ENCODE data around the gene DKK3.

DKK3 gene

GRCh38 chr11:11992257-11993212 is 15.9 kb downstream of the DKK3 start:
- TF ChIP-seq CTCF (conservative IDR thresholded peaks at IDR 0.05; ENCODE audit: low read depth, low read length), result no peak
- DNase-seq (ENCODE audit: low read depth), result no peak
- H3K4me3 ChIP-seq (ENCODE audit: low read depth, low read length), result no peak overlapping the region

GRCh38 chr11:11989774-11990744 is 18.4 kb downstream of the DKK3 start:
- no peak overlapping the region for H3K4me3 ChIP-seq (ENCODE audit: low read depth, low read length)
- DNase-seq (ENCODE audit: low read depth), result no peak
- no peak for TF ChIP-seq CTCF (conservative IDR thresholded peaks at IDR 0.05; ENCODE audit: low read depth, low read length)

DNA sequence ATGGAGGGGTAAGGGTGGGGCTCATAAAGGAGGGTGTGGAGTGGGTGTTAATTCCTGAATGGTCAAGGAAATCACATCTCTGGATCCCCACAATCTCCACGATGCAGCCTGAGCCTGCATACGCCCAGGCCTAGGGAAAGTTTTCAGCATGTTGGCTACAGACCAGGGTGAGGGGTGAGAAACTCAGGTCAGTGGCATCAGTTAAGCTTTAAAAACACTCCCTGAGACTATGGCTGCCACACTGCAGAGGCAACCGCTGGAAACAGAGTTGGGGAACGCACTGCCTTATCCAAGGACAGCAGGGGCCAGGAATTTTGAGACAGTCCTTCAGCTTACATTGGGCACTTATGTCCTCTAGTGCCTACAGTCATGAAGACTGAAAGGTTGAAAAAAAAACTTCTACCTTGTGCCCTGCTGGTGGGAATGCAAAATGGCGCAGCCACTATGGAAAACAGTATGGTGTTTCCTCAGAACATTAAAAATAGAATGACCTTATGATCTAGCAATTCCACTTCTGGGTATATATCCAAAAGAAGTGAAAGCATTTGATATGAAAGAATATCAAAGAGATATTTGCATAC is 19.7 kb downstream of the DKK3 start:
- no peak overlapping the region for H3K4me3 ChIP-seq (ENCODE audit: low read depth, low read length)
- no peak for DNase-seq (ENCODE audit: low read depth)
- TF ChIP-seq CTCF (conservative IDR thresholded peaks at IDR 0.05; ENCODE audit: low read depth, low read length), result peak; percentile 35

DNA sequence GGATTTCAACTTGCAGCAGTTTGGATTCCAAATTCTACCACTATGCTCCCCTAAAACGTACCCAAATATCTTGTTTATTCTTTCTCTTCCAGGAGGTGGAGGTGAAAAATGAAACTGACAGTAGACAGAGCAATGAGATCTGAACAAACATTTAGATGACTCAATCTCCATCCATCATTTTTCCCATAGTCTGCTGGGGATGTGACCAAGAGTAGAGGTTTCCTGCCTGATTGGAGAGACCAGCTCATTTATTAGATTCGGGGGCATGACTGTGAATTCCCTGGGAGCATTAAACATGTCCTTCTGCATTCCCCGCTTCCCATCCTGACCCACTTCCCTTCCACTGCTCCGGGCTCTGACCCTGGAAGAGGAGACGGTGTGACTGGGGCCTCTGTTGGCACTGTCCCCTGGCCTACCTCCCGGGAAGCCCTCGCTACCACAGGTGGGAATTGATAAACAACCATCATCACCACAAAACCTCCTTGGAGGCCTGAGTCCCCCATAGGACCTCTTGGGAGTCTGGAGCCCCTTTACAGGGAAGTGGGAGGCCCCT is 20.3 kb downstream of the DKK3 start:
- peak; percentile 71 for DNase-seq (ENCODE audit: low read depth)
- H3K4me3 ChIP-seq (ENCODE audit: low read depth, low read length), result no peak overlapping the region
- TF ChIP-seq CTCF (conservative IDR thresholded peaks at IDR 0.05; ENCODE audit: low read depth, low read length), result no peak

DNA sequence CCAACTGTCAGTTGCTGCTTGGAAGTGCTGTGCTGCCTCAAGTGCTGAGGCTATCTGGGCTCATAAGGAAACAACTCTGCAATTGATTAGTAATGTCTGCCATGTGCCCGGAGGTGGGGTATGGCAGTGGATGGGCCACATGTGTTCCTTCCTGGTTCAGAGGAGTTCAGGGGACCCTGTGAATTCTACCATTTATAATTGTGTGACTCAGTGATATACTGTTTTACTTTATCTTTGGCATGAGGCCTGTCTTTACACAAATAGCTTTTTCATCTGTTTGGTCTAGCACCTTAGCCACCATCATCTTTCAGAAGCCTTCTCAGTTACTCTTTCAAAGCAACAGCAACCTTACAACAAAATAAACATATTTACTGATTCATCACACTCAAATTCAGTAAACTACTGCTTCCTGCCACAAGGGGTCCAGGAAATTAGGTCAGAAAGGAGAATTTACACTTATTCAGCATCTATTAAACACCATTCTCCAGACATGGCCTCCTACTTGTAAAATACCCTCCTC is 20.9 kb downstream of the DKK3 start:
- no peak overlapping the region for H3K4me3 ChIP-seq (ENCODE audit: low read depth, low read length)

More for the DNA sequence above, 20.9 kb downstream of the DKK3 start:
- TF ChIP-seq CTCF (conservative IDR thresholded peaks at IDR 0.05; ENCODE audit: low read depth, low read length), result peak; percentile 53
- peak; percentile 67 for DNase-seq (ENCODE audit: low read depth)

Data from choroid plexus epithelial cell (primary cell).